ENCODE results near the gene JCHAIN. TPM values are rescaled to one million over a fixed set of nuclear protein-coding genes. Genes with fewer than 3 reads are reported as not detected.

Gene JCHAIN
- total and polyA plus RNA-seq, 2 of the 13 experiments (the other 11 are each of a cell fraction or from before 2014, with no cell fraction given), result not detected

DNA sequence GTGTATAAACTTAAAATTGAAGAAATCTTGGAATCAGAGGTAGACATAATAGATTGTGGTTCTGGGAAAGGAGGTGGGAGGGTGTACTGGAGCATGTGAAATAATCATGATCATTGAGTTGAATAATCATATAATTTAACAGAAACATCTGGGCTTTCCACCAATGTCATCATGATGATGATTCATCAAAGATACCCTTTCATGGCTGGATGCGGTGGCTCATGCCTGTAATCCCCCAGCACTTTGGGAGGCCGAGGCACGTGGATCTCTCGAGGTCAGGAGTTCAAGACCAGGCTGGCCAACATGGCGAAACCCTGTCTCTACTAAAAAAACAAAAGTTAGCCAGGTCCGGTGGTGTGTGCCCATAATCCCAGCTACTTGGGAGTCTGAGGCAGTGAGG, 48.8 kb upstream of the JCHAIN start:
- ATAC-seq, result no peak
- no peak overlapping the region for H3K9ac ChIP-seq (ENCODE audit: insufficient read depth, low read depth, low read length)
- ChIA-PET CTCF (ENCODE audit: low intra/inter-chr PET ratio, low total read pairs) (no interaction called here), POLR2A (interaction anchor here (1.6 kb wide), 1 partner anchor 11 kb away, joined by 8 read pairs; no protein-coding TSS in a partner anchor)
- intact Hi-C loops (cut with micrococcal nuclease; ENCODE audit: unreplicated experiment) (no loop called here), in situ Hi-C loops (cut with HindIII; ENCODE audit: extremely low pct_ligation_motif_present, low pct_unique_long_range_greater_than_20kb) (no loop called here)
- H2AFZ ChIP-seq (ENCODE audit: low read length), result no peak overlapping the region
- H3K4me2 ChIP-seq (ENCODE audit: low read depth, low read length), result no peak overlapping the region
- no peaks in the 10 kb centered on the region for H3K27me3 ChIP-seq (ENCODE audit: control insufficient read depth in 1 of 2, insufficient read depth in 2 of 2, low read length in 2 of 2)
- BruUV-seq (replicated peaks), result no TSS peak
- WGBS (ENCODE audit: low lambda C conversion rate), result 98% methylated on average over 6 of the region's 6 CpGs
- no peaks in the 10 kb centered on the region for H3K36me3 ChIP-seq (replicated peaks in 1 of 2; ENCODE audit: control insufficient read depth in 1 of 2, insufficient read depth in 2 of 2, low read length in 2 of 2)
- TF ChIP-seq ZMYM4 (CRISPR knock-in tag; IDR thresholded peaks at IDR 0.05) (no peak), RFX3 (CRISPR knock-in tag; IDR thresholded peaks at IDR 0.05) (no peak), SNAPC2 (CRISPR knock-in tag; IDR thresholded peaks at IDR 0.05) (no peak), FOSL2 (CRISPR knock-in tag; IDR thresholded peaks at IDR 0.05) (peak; percentile 29; the same call in 1 of the 2 replicates), GATAD1 (CRISPR knock-in tag; IDR thresholded peaks at IDR 0.05) (no peak)
- no peak overlapping the region for H3K27ac ChIP-seq (ENCODE audit: extremely low read length, insufficient read depth, low read length)
- peaks cover 28% of the 10 kb centered on the region for H3K79me2 ChIP-seq (ENCODE audit: insufficient read depth, low read length)
- H4K20me1 ChIP-seq (ENCODE audit: insufficient read depth, low read length), result no peaks in the 10 kb centered on the region
- DNase-seq (ENCODE audit: low spot score), result no peak
- FAIRE-seq, result no peak
- no peaks in the 10 kb centered on the region for H3K9me3 ChIP-seq (ENCODE audit: low read length)
- peaks cover 72% of the 10 kb centered on the region for H3K4me1 ChIP-seq (ENCODE audit: insufficient read depth, low read length)
- no peak overlapping the region for H3K4me3 ChIP-seq (replicated peaks in 1 of 3; ENCODE audit: insufficient read depth in 1 of 3, low read depth in 2 of 3, low read length in 3 of 3)

DNA sequence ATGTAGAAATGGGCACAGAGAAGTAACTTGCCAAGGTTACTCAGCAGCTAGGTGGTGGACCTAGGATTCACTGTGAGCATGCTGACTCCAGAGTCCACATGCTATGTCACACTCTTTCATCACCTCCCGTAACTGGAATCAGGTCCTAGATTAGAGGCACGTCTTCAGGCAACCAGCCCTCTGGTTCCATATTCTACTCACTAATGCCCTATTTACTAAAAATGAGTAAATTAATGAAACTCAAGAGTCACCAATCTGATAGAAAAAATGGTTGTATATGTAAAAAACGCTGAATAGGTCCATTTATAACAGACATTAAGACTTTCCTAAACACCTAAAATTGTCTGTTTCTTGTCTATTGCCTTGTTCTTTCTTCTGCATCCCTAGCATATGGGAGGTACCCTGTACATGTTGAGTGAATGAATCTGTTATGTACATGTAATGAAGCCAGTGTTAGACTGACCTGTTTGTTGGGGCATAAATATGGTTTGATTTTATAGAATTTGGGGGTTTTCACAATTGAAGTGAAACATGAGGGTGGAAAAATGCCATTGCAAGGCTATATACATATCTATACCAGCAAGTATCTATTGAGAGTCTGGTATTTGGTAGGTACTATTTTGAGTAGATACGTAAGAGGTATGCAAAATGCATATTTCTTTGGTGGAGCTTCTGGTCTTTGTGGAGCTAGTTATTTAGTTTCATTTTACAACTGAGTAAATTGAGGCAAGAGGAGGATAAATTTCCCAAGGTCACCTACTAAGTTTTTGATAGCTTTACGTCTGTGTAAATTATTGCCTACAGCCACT, 48.0 kb upstream of the JCHAIN start:
- POLR2A ChIA-PET, result interaction anchor here (1.6 kb wide), 1 partner anchor 10 kb away, joined by 8 read pairs; no protein-coding TSS in a partner anchor
- intact Hi-C loops (cut with micrococcal nuclease; ENCODE audit: unreplicated experiment) (no loop called here), in situ Hi-C loops (cut with HindIII; ENCODE audit: extremely low pct_ligation_motif_present, low pct_unique_long_range_greater_than_20kb) (no loop called here)
- H3K27me3 ChIP-seq (ENCODE audit: control insufficient read depth in 1 of 2, insufficient read depth in 2 of 2, low read length in 2 of 2), result no peaks in the 10 kb centered on the region
- TSS peak; percentile 9 for BruUV-seq (replicated peaks)
- H3K9ac ChIP-seq (ENCODE audit: insufficient read depth, low read depth, low read length), result no peak overlapping the region
- FAIRE-seq (peak; percentile 67), DNase-seq (ENCODE audit: low spot score) (peak; percentile 75), ATAC-seq (peak; percentile 95)
- no peaks in the 10 kb centered on the region for H3K36me3 ChIP-seq (replicated peaks in 1 of 2; ENCODE audit: control insufficient read depth in 1 of 2, insufficient read depth in 2 of 2, low read length in 2 of 2)
- H3K9me3 ChIP-seq (ENCODE audit: low read length), result no peaks in the 10 kb centered on the region
- CTCF ChIA-PET (ENCODE audit: low intra/inter-chr PET ratio, low total read pairs), result no interaction called here
- H3K4me2 ChIP-seq (ENCODE audit: low read depth, low read length), result peak overlapping the region; percentile 55
- H2AFZ ChIP-seq (ENCODE audit: low read length), result no peak overlapping the region
- no peaks in the 10 kb centered on the region for H4K20me1 ChIP-seq (ENCODE audit: insufficient read depth, low read length)
- peak overlapping the region in 1 of 3 experiments; percentile 32; a peak in 1 of 6 replicates for H3K4me3 ChIP-seq (replicated peaks in 1 of 3; ENCODE audit: insufficient read depth in 1 of 3, low read depth in 2 of 3, low read length in 3 of 3)
- peaks cover 79% of the 10 kb centered on the region for H3K4me1 ChIP-seq (ENCODE audit: insufficient read depth, low read length)
- WGBS (ENCODE audit: low lambda C conversion rate), result 37% methylated on average over 5 of the region's 5 CpGs
- peak overlapping the region; percentile 57 for H3K27ac ChIP-seq (ENCODE audit: extremely low read length, insufficient read depth, low read length)
- H3K79me2 ChIP-seq (ENCODE audit: insufficient read depth, low read length), result peaks cover 29% of the 10 kb centered on the region
- TF ChIP-seq ZNF232 (CRISPR knock-in tag; IDR thresholded peaks at IDR 0.05; ENCODE audit: borderline replicate concordance), result no peak
- TF ChIP-seq DBP (CRISPR knock-in tag; IDR thresholded peaks at IDR 0.05; ENCODE audit: not compliant biosample characterization), result no peak
- TF ChIP-seq ZNF564 (CRISPR knock-in tag; IDR thresholded peaks at IDR 0.05), result no peak
- TF ChIP-seq SRY (CRISPR knock-in tag; IDR thresholded peaks at IDR 0.05), result no peak
- TF ChIP-seq POLR2AphosphoS5 (IDR thresholded peaks at IDR 0.05; ENCODE audit: low read depth, low read length), result no peak
- TF ChIP-seq MLLT10 (CRISPR knock-in tag; IDR thresholded peaks at IDR 0.05), result no peak
- no peak for TF ChIP-seq ZNF776 (CRISPR knock-in tag; IDR thresholded peaks at IDR 0.05)
- TF ChIP-seq, protein P1, sequence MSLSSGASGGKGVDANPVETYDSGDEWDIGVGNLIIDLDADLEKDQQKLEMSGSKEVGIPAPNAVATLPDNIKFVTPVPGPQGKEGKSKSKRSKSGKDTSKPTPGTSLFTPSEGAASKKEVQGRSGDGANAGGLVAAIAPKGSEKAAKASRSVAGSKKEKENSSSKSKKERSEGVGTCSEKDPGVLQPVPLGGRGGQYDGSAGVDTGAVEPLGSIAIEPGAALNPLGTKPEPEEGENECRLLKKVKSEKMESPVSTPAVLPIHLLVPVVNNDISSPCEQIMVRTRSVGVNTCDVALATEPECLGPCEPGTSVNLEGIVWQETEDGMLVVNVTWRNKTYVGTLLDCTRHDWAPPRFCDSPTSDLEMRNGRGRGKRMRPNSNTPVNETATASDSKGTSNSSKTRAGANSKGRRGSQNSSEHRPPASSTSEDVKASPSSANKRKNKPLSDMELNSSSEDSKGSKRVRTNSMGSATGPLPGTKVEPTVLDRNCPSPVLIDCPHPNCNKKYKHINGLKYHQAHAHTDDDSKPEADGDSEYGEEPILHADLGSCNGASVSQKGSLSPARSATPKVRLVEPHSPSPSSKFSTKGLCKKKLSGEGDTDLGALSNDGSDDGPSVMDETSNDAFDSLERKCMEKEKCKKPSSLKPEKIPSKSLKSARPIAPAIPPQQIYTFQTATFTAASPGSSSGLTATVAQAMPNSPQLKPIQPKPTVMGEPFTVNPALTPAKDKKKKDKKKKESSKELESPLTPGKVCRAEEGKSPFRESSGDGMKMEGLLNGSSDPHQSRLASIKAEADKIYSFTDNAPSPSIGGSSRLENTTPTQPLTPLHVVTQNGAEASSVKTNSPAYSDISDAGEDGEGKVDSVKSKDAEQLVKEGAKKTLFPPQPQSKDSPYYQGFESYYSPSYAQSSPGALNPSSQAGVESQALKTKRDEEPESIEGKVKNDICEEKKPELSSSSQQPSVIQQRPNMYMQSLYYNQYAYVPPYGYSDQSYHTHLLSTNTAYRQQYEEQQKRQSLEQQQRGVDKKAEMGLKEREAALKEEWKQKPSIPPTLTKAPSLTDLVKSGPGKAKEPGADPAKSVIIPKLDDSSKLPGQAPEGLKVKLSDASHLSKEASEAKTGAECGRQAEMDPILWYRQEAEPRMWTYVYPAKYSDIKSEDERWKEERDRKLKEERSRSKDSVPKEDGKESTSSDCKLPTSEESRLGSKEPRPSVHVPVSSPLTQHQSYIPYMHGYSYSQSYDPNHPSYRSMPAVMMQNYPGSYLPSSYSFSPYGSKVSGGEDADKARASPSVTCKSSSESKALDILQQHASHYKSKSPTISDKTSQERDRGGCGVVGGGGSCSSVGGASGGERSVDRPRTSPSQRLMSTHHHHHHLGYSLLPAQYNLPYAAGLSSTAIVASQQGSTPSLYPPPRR (CRISPR knock-in tag; IDR thresholded peaks at IDR 0.05; ENCODE audit: borderline replicate concordance), result no peak
